GM21737 (cell line): Measurements from ENCODE around the gene ZNF584.

Experiments used
- ATAC-seq: cut with Tn5 transposase; IDR thresholded peaks from one replicate; pipeline ENCODE4 v1.9.1; 2021; ENCODE audit warnings: mild to moderate bottlenecking, moderate library complexity; ENCODE audit not compliant: unreplicated experiment

Gene ZNF584

GRCh38 chr19:58460039-58460438 is 51.6 kb downstream of the ZNF584 start:
- no peak for ATAC-seq

GRCh38 chr19:58466089-58466759 is 57.8 kb downstream of the ZNF584 start:
- peak; percentile 22 for ATAC-seq

- peak; percentile 92 for ATAC-seq
Observed at GRCh38 chr19:58466760-58467589, 58.5 kb downstream of the ZNF584 start, which contains the start of gene ZNF324. TSS of gene ZNF324 (plus strand) at chr19:58467080. CDS start at chr19:58469186, 2,106 bp downstream.
